Naive B cell (primary cell): ENCODE measurements around the gene ANAPC16. TPM values are rescaled to one million over a fixed set of nuclear protein-coding genes. Genes with fewer than 3 reads are reported as not detected.
"Not testable (repeated sequence)": the region's sequence is repeated elsewhere in the genome, so short reads cannot be mapped to it uniquely, and the experiment has no call there.

Experiments
- ATAC-seq, 2 donors: fragments of 150-1000 bp; cut with Tn5 transposase; 2 replicates each; pipeline ENCODE4 v1.10.0; 2021; ENCODE audit warnings: low read depth in 2 of 2, mild to moderate bottlenecking in 2 of 2, moderate library complexity in 2 of 2
- DNase-seq: peaks from one replicate; pipeline ENCODE4 v3.0.0; 2022
- H3K27ac Mint-ChIP-seq, 6 donors: one replicate each; pipeline ENCODE4 v1.8.0; 2020 to 2022; ENCODE audit warnings: mild to moderate bottlenecking in 6 of 6, mixed read lengths in 6 of 6, moderate library complexity in 5 of 6, inconsistent platforms in 2 of 6
- H3K27me3 Mint-ChIP-seq, 3 donors: one replicate each; pipeline ENCODE4 v1.8.0; 2021 to 2022; ENCODE audit warnings: mixed read lengths in 3 of 3, mild to moderate bottlenecking in 1 of 3
- H3K36me3 Mint-ChIP-seq, 2 donors: one replicate each; pipeline ENCODE4 v1.8.0; 2020 to 2022; ENCODE audit warnings: mixed read lengths in 2 of 2, inconsistent platforms in 1 of 2, mild to moderate bottlenecking in 1 of 2
- H3K4me1 Mint-ChIP-seq, 3 donors: one replicate each; pipeline ENCODE4 v1.8.0; 2020 to 2022; ENCODE audit warnings: mixed read lengths in 3 of 3, inconsistent platforms in 1 of 3, mild to moderate bottlenecking in 1 of 3, moderate library complexity in 1 of 3
- H3K4me3 Mint-ChIP-seq, 8 donors: one replicate each; pipeline ENCODE4 v1.8.0; 2020 to 2022; ENCODE audit warnings: mild to moderate bottlenecking in 8 of 8, mixed read lengths in 8 of 8, moderate library complexity in 8 of 8, inconsistent platforms in 2 of 8
- H3K9me3 Mint-ChIP-seq, 7 donors: one replicate each; pipeline ENCODE4 v1.8.0; 2020 to 2022; ENCODE audit warnings: mixed read lengths in 7 of 7, mild to moderate bottlenecking in 5 of 7, inconsistent platforms in 2 of 7, moderate library complexity in 1 of 7
- polyA plus RNA-seq, 6 donors: library from polyadenylated mRNA; unstranded; fragments of 300-500 nt; fragmentation: Illumina TruSeq; gene quantifications; one replicate each; pipeline ENCODE4 v1.2.3, GENCODE V29; 2021; ENCODE audit warnings: low read depth in 6 of 6

The ANAPC16 gene
- polyA plus RNA-seq, 6 donors from 2014 or later = 485 to 708 (median 561) TPM

DNA sequence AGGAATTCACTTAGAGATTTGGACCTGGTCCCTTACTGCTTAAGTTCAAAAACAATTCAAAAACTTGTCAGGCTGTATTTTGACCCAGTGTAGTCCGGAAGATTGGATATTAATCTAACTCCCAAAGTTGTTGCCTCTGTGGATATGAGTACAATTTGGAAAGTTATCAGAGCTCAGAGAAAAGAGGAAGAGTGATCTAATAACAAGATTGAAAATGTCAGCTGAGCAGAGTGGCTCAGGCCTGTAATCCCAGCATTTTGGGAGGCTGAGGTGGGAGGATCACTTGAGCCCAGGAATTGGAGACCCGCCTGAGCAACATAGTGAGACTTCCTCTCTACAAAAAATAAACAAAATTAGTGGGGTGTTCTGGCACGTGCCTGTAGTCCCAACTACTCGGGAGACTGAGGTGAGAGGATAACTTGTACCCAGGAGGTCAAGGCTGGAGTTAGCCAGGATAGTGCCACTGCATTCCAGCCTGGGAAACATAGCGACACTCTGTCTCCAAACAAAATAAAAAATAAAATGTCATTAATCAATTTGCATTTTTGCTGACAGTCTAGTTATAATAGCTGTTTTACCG, 3.5 kb downstream of the ANAPC16 start:
- ATAC-seq (no peak), DNase-seq (no peak)
- Mint-ChIP-seq H3K4me3 (peak overlapping the region; percentile 79 to 100 (median 88)), H3K36me3 (no peaks in the 10 kb centered on the region), H3K27ac (peak overlapping the region; percentile 92 to 97 (median 96)), H3K27me3 (no peaks in the 10 kb centered on the region), H3K9me3 (no peaks in the 10 kb centered on the region), H3K4me1 (peaks cover 31 to 80% (median 53%) of the 10 kb centered on the region in 3 donors)

GRCh38 chr10:72220637-72221036, 4.8 kb downstream of the ANAPC16 start:
- H3K4me3 Mint-ChIP-seq = peak overlapping the region in 4 of 8 donors; percentile 25 to 69 (median 52)
- no peaks in the 10 kb centered on the region for H3K27me3 Mint-ChIP-seq
- no peaks in the 10 kb centered on the region for H3K36me3 Mint-ChIP-seq
- H3K4me1 Mint-ChIP-seq = peaks cover 34 to 73% (median 46%) of the 10 kb centered on the region in 3 donors
- no peaks in the 10 kb centered on the region for H3K9me3 Mint-ChIP-seq
- no peak for DNase-seq
- ATAC-seq = no peak
- H3K27ac Mint-ChIP-seq = peak overlapping the region in 1 of 6 donors; percentile 69

- H3K4me3 Mint-ChIP-seq = no peak overlapping the region
- H3K4me1 Mint-ChIP-seq = peaks cover 34 to 71% (median 44%) of the 10 kb centered on the region in 3 donors
- H3K36me3 Mint-ChIP-seq = no peaks in the 10 kb centered on the region
- DNase-seq (no peak), ATAC-seq (no peak)
- H3K27me3 Mint-ChIP-seq = no peaks in the 10 kb centered on the region
- H3K27ac Mint-ChIP-seq = no peak overlapping the region
- no peaks in the 10 kb centered on the region for H3K9me3 Mint-ChIP-seq
Observed at GRCh38 chr10:72221278-72221677, 5.5 kb downstream of the ANAPC16 start.

GRCh38 chr10:72223743-72224101, 7.9 kb downstream of the ANAPC16 start:
- peak overlapping the region; percentile 31 to 67 (median 50) for H3K4me3 Mint-ChIP-seq
- peak; percentile 19 for DNase-seq
- no peaks in the 10 kb centered on the region for H3K27me3 Mint-ChIP-seq
- peak overlapping the region; percentile 82 to 95 (median 92) for H3K27ac Mint-ChIP-seq
- no peaks in the 10 kb centered on the region for H3K9me3 Mint-ChIP-seq
- peak; percentile 74 to 75 for ATAC-seq
- peaks cover 0 to 4% of the 10 kb centered on the region in 2 donors for H3K36me3 Mint-ChIP-seq
- peaks cover 41 to 70% (median 47%) of the 10 kb centered on the region in 3 donors for H3K4me1 Mint-ChIP-seq

GRCh38 chr10:72224191-72224590, 8.4 kb downstream of the ANAPC16 start:
- Mint-ChIP-seq H3K4me3 (peak overlapping the region in 7 of 8 donors; percentile 2 to 67 (median 53)), H3K27ac (peak overlapping the region; percentile 82 to 95 (median 92)), H3K4me1 (peaks cover 39 to 70% (median 46%) of the 10 kb centered on the region in 3 donors)
- H3K27me3 Mint-ChIP-seq, ATAC-seq, H3K9me3 Mint-ChIP-seq, DNase-seq, H3K36me3 Mint-ChIP-seq: not testable (repeated sequence)

DNA sequence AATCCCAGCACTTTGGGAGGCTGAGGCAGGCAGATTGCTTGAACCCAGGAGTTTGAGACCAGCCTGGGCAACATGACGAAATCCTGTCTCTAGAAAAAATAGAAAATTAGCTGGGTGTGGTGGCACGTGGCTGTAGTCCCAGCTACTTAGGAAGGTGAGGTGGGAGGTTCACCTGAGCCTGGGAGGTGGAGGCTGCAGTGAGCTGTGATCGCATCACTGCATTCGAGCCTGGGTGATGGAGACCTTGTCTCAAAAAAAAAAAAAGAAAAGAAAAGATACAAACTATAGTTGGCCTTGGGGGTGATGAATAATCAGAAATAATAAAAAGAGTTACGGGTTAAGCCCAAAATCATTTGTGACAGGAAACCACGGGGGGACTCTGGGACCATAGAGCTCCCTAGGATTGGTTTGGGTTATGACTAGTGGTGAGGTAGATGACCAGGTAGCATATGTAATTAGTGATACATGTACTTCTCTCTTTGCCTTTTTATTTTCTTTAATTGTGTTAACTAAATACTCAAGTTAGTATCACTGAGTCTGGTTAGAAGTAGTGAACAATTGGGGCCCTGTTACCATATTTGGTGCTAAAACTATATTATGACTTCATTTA, 10.7 kb downstream of the ANAPC16 start:
- Mint-ChIP-seq H3K4me1 (peaks cover 41 to 68% (median 51%) of the 10 kb centered on the region in 3 donors), H3K27me3 (no peaks in the 10 kb centered on the region), H3K36me3 (peaks cover 8 to 17% of the 10 kb centered on the region in 2 donors), H3K27ac (peak overlapping the region; percentile 56 to 89 (median 69)), H3K4me3 (peak overlapping the region in 3 of 8 donors; percentile 15 to 68 (median 24)), H3K9me3 (no peaks in the 10 kb centered on the region)
- DNase-seq (no peak), ATAC-seq (no peak)

DNA sequence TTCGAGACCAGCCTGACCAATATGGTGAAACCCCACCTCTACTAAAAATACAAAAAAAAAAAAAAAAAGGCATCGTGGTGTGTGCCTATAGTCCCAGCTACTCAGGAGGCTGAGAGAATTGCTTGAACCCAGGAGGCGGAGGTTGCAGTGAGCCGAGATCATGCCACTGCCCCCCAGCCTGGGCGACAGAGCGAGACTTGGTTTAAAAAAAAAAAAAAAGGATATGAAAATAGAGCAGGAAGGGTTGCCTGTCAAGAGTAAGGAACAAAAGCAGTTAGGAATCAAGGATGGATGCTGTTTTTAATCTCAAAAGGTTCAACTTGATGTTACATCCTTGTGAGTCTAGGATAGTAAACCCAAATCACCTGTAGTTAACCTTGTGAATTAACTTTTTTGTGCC, 12.0 kb downstream of the ANAPC16 start:
- DNase-seq (no peak), ATAC-seq (no peak)
- Mint-ChIP-seq H3K9me3 (no peaks in the 10 kb centered on the region), H3K27ac (peak overlapping the region in 5 of 6 donors; percentile 67 to 95 (median 76)), H3K4me1 (peaks cover 41 to 63% (median 51%) of the 10 kb centered on the region in 3 donors), H3K4me3 (peak overlapping the region in 7 of 8 donors; percentile 20 to 80 (median 48)), H3K36me3 (peaks cover 8 to 17% of the 10 kb centered on the region in 2 donors), H3K27me3 (no peaks in the 10 kb centered on the region)

GRCh38 chr10:72228318-72228751, 12.5 kb downstream of the ANAPC16 start:
- DNase-seq (no peak), ATAC-seq (no peak)
- peaks cover 40 to 58% (median 49%) of the 10 kb centered on the region in 3 donors for H3K4me1 Mint-ChIP-seq
- H3K27me3 Mint-ChIP-seq = no peaks in the 10 kb centered on the region
- peaks cover 8 to 17% of the 10 kb centered on the region in 2 donors for H3K36me3 Mint-ChIP-seq
- H3K9me3 Mint-ChIP-seq = no peaks in the 10 kb centered on the region
- peak overlapping the region in 5 of 8 donors; percentile 20 to 80 (median 34) for H3K4me3 Mint-ChIP-seq
- peak overlapping the region in 5 of 6 donors; percentile 21 to 89 (median 67) for H3K27ac Mint-ChIP-seq

GRCh38 chr10:72229261-72230251, 13.7 kb downstream of the ANAPC16 start:
- no peaks in the 10 kb centered on the region for H3K27me3 Mint-ChIP-seq
- no peaks in the 10 kb centered on the region for H3K9me3 Mint-ChIP-seq
- H3K4me1 Mint-ChIP-seq = peaks cover 29 to 46% (median 39%) of the 10 kb centered on the region in 3 donors
- DNase-seq (no peak), ATAC-seq (no peak)
- peak overlapping the region in 2 of 8 donors; percentile 13 to 40 for H3K4me3 Mint-ChIP-seq
- peaks cover 8 to 17% of the 10 kb centered on the region in 2 donors for H3K36me3 Mint-ChIP-seq
- peak overlapping the region in 5 of 6 donors; percentile 36 to 90 (median 76) for H3K27ac Mint-ChIP-seq

DNA sequence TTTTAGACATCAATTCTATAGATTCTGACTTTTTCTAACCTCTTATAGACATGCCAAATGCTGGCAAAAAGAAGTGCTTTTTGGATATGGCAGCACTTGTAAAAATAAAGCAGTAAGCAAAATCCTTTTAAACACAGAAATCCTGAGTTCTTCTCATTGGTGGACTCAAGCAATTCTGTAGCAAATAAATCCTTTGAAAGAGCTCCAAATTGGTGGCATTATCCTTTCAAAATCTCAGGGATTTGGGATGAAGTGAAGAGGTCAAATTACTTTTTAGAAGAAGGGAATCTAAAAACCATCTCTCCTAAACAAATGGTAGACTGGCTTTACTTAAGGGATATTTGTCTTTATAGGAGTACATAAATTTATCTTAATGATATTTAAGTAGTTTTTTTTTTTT, 17.8 kb downstream of the ANAPC16 start:
- H3K9me3 Mint-ChIP-seq = no peaks in the 10 kb centered on the region
- ATAC-seq (no peak), DNase-seq (no peak)
- no peaks in the 10 kb centered on the region for H3K27me3 Mint-ChIP-seq
- peaks cover 16 to 25% (median 19%) of the 10 kb centered on the region in 3 donors for H3K4me1 Mint-ChIP-seq
- H3K27ac Mint-ChIP-seq = no peak overlapping the region
- H3K36me3 Mint-ChIP-seq = peaks cover 8 to 18% of the 10 kb centered on the region in 2 donors
- H3K4me3 Mint-ChIP-seq = no peak overlapping the region

GRCh38 chr10:72234560-72235095, 18.8 kb downstream of the ANAPC16 start:
- no peaks in the 10 kb centered on the region for H3K9me3 Mint-ChIP-seq
- ATAC-seq = no peak
- DNase-seq = no peak
- H3K4me3 Mint-ChIP-seq = no peak overlapping the region
- peaks cover 12% of the 10 kb centered on the region in 2 donors for H3K36me3 Mint-ChIP-seq
- no peaks in the 10 kb centered on the region for H3K27me3 Mint-ChIP-seq
- H3K27ac Mint-ChIP-seq = peak overlapping the region in 2 of 6 donors; percentile 33 to 34
- H3K4me1 Mint-ChIP-seq = peaks cover 10 to 19% (median 18%) of the 10 kb centered on the region in 3 donors

DNA sequence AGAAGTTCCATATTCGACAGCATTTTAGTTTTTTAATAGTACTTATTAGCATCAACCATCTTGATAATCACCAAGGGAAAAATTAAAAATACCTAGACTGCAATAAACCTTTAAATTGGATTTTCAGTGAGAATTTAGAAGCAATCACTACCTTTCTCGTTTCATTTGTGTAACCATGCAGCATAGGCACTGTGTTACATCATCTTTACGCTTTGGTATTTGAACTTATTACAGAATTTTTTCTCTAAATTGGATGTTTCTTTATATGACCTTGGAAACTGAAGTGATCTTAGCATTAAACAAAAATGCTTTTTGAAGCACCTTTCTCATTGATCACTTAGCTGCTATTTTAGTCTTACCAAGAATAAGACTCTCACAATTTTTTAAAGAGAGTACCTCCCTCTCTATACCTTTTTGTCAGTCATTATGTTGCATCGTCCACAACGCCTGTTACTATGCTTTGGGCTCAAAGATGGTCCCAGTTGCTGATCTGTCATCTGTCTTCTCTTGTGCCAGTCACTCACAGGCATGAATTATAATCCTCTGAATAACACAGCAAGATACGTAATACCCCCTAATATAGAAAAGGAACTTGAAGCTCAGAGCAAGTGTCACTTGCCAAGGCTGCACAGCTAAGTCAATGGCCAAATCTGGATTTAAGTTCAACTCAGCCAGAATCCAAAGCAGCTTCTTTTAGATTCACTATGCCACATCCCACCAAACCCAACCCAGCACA, 19.9 kb downstream of the ANAPC16 start:
- H3K4me3 Mint-ChIP-seq = no peak overlapping the region
- DNase-seq = no peak
- ATAC-seq = no peak
- no peaks in the 10 kb centered on the region for H3K27me3 Mint-ChIP-seq
- H3K4me1 Mint-ChIP-seq = peaks cover 10 to 19% (median 15%) of the 10 kb centered on the region in 3 donors
- peak overlapping the region; percentile 6 to 89 (median 74) for H3K27ac Mint-ChIP-seq
- H3K36me3 Mint-ChIP-seq = peaks cover 9 to 13% of the 10 kb centered on the region in 2 donors
- H3K9me3 Mint-ChIP-seq = no peaks in the 10 kb centered on the region
